HuH-7 (cell line): ENCODE results near the gene FAM221B.

ENCODE experiments used
- DNase-seq: peaks from one replicate; pipeline ENCODE4 v3.0.0; 2011; ENCODE audit warnings: low spot score

FAM221B gene

GRCh38 chr9:35816708-35817107 lies 11.8 kb downstream of the FAM221B start:
- no peak for DNase-seq

- DNase-seq: peak; percentile 91
These were observed 13.5 kb downstream of the FAM221B start, which contains the start of gene HINT2 for GRCh38 chr9:35814841-35815543. Gene HINT2, minus strand, starts transcription at chr9:35815042. Its CDS starts 63 bp downstream, at chr9:35814979.

DNA sequence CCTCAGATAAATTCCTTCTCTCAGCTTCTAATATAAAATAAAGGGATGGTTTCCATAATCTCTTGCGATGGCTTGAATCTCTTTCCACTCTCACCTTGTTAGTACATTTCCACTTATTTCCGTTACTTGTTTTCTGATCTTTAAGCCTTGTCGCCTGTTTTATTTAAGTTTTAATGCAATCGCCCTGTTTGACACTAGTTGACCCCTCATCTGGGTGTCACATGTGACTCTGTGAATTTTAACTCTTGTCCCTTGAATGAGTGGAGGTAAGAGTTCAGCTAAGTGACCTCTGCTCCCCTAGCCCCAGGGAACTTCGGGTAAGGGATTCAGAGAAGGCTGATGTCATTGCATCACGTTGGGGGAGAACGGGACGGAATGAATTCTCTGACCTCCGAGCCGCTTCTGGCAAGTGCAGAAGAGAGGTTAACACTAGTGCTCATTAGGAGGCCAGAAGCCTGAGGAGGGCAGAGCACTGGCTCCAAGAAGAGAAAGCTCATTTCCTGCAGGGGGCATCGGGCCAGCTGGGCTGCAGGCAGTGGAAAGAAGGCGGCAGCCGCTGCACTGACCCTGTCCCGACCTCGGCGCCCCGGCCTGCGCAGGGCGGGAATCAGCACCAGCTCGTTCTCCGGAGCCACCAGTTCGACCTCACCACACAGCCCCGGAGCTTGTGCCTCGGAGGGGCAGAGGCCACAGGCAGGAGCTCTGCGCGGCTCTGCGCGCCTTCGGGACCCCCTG lies 14.3 kb downstream of the FAM221B start:
- peak; percentile 77 for DNase-seq

DNA sequence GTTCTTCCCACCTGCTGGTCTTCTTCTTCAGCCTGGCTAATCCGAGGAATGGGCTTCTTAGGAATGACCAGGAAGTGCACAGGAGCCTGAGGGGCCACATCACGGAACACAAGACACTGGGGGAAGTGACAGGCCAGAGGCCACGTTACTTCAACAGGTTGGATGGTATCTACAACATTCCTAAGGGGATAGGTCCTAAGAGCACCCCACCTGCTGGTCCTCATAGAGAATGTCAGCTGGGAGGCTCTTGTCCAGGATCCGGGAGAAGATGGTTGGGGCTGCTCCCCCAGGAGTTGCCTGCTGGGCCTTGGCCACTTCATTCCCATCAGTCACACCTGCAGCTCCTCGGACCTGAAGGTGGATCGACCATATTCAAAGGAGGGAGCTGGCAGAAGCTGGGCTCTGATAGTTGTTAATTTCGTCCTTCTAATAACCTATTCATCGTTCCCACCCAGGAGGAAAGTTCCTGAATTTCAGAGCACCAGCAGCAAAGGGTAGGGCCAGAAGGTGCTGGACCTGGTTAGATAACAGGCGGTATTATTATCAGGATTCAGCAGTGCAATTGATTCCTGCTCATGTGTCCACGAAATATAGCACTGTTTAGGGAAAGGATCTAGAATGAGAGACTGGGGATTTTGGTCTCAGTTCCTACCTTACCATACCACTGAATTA lies 15.0 kb downstream of the FAM221B start:
- DNase-seq: peak; percentile 61

GRCh38 chr9:35812025-35812602 lies 16.4 kb downstream of the FAM221B start, which contains the start of gene SPAG8:
Gene SPAG8, minus strand, starts transcription at chr9:35812262. Its CDS starts 115 bp downstream, at chr9:35812147.
- peak; percentile 85 for DNase-seq

DNA sequence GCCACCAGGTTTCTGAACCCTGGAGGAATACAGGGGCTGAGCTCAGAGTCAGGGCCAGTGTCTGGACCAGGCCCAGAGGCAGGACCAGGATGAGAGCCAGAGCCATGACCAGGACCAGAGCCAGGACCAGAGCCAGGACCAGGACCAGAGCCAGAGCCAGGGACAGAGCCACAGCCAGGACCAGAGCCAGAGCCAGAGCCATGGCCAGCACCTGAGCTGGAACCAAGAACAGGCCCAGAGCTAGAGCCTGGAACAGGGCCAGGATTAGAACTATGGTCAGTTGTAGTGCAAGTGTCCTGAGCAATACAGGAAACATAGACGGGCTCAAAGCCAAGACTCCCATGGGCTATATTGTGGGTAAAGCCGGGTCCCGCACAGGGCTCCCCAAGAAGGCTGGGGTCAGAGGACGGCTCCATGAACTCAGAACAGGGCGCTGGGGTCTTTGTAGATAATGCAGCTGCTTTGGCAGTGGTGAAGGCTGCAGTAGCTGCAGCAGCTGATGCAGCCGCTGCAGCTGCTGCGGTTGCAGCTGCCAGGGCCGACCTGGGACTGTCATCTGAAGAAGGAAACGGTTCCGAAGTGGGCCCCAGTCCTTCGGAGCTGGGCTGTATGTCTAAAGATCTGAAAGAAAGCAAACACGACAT lies 17.0 kb downstream of the FAM221B start:
- DNase-seq: no peak

DNA sequence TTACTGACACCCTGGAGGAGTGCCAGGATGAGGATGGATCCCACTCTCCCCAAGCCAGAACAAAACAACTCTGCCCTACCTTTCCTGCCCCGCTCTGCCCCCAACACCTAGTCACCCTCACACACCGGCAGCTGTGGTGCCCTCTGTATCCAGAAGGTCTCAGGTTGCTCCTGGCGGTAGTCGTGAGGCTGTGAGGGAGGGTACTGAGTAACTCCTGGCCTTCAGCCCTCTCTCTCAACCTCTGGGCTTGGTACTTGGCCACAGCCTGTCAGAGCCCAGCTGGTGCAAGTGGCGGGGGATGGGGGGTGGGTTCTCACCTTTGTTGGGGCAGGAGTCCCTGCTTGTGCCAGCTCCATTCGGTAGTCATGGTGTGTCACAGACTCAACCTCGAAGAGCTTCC lies 18.4 kb downstream of the FAM221B start:
- no peak for DNase-seq

DNA sequence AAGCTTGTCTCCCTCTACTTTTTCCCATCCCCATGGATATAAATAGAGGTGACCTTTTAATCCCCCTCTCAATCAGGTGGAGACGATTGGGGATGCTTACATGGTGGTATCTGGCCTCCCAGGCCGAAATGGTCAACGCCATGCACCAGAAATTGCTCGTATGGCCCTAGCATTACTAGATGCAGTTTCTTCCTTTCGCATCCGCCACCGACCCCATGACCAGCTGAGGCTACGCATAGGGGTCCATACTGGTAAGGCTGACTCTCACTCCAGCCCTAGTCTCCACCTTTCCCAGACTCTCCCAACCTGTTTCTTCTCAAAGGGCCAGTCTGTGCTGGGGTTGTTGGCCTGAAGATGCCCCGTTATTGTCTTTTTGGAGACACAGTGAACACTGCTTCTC lies 20.1 kb downstream of the FAM221B start:
- no peak for DNase-seq

GRCh38 chr9:35806101-35806500 lies 22.4 kb downstream of the FAM221B start:
- no peak for DNase-seq

- no peak for DNase-seq
These were observed 27.0 kb downstream of the FAM221B start for GRCh38 chr9:35801328-35802128.

DNA sequence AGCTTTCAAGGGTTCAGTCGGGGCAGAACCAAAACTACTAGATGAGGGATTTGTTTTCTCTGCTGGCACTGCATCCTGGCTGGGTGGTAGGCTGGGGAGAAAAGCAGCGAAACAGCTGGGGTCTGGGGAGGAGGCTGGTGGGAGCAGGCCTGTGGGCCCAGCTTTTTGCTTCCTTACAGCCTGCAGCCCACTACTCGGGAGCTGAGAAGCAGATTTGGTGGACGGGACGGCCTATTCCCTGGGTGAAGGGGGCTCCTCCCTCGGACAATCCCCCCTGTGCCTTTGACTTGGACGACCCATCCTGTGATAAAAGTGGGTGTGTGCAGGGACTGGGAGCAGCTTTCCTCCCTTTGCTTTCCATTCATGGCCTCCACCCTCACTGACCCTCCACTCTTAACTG lies 28.0 kb downstream of the FAM221B start:
- DNase-seq: no peak

DNA sequence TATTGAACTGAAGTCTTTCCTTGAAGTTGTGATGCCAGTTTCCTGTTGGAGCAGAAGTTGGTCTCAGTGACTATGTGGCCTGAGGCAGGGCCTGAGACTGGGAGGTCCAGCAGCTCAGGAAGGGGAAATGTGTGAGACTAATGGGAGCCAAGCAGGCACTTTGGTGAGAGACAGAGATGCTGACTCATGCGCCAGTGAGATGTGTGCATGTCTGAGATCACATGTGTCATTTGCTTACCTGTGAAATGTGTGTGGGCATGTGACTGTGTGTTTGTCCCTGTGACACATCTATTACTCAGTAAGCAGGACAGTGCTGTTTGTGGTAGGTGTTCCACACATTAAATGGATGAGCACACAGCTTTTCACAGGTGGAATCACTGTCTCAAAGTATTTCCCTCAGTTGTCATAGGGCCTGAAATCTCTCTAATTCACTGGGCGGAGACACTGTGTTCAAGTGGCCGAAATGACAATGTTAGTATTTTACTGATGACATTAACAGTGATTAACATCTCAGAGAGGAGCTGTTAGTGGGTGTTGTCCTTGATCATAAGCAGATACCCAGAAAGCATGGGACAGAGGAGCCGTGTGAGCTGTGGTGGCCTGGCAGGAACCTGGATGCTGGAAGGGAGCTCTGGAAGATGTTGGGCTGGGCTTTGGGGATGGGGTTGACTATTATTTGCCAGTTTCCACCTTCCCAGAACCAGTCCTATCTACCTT lies 29.7 kb downstream of the FAM221B start:
- DNase-seq: no peak

- no peak for DNase-seq
These were observed 31.0 kb downstream of the FAM221B start for GRCh38 chr9:35797311-35798109.

- no peak for DNase-seq
These were observed 32.8 kb downstream of the FAM221B start for GRCh38 chr9:35795695-35796094.

GRCh38 chr9:35793461-35793860 lies 35.1 kb downstream of the FAM221B start:
- no peak for DNase-seq

DNA sequence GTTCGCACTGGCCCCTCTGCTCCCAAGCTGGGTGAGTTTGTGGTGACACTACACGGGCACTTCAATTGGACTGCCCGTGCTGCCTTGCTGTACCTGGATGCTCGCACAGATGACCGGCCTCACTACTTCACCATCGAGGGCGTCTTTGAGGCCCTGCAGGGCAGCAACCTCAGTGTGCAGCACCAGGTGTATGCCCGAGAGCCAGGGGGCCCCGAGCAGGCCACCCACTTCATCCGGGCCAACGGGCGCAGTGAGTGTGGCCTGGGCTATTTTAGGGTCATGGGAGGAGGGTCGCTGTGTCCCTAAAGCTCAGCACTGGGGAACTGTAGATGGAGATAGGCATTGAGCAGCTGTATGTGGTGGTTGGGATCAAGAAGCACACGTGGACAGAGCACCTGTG lies 35.7 kb downstream of the FAM221B start:
- DNase-seq: no peak

GRCh38 chr9:35792024-35792813 lies 36.3 kb downstream of the FAM221B start:
- no peak for DNase-seq

GRCh38 chr9:35791297-35791921 lies 37.1 kb downstream of the FAM221B start, which contains the start of gene NPR2:
Gene NPR2, plus strand, starts transcription at chr9:35791591. Its CDS starts 818 bp downstream, at chr9:35792409.
- DNase-seq: peak; percentile 54
